Osteocyte (in vitro differentiated cells): ENCODE results near the gene BRAF. TPM values are rescaled to one million over a fixed set of nuclear protein-coding genes. Genes with fewer than 3 reads are reported as not detected.

Experiments
- DNase-seq: peaks from one replicate; pipeline ENCODE4 v3.0.0; 2021; ENCODE audit warnings: mixed read lengths; ENCODE audit not compliant: unreplicated experiment; ENCODE audit errors: extremely low spot score
- H3K27ac Mint-ChIP-seq: one replicate; pipeline ENCODE4 v1.8.0; 2021; ENCODE audit warnings: mild to moderate bottlenecking, mixed read lengths; ENCODE audit not compliant: unreplicated experiment
- H3K27me3 Mint-ChIP-seq: one replicate; pipeline ENCODE4 v1.8.0; 2021; ENCODE audit warnings: mixed read lengths; ENCODE audit not compliant: unreplicated experiment
- H3K36me3 Mint-ChIP-seq: one replicate; pipeline ENCODE4 v1.8.0; 2021; ENCODE audit warnings: mixed read lengths; ENCODE audit not compliant: unreplicated experiment
- H3K4me1 Mint-ChIP-seq: one replicate; pipeline ENCODE4 v1.8.0; 2021; ENCODE audit warnings: mixed read lengths; ENCODE audit not compliant: unreplicated experiment
- H3K4me3 Mint-ChIP-seq: one replicate; pipeline ENCODE4 v1.8.0; 2021; ENCODE audit warnings: mild to moderate bottlenecking, moderate library complexity, mixed read lengths; ENCODE audit not compliant: unreplicated experiment
- H3K9me3 Mint-ChIP-seq: one replicate; pipeline ENCODE4 v1.8.0; 2021; ENCODE audit warnings: mixed read lengths; ENCODE audit not compliant: unreplicated experiment
- CTCF ChIP-seq: fragments of 200-600 bp; sonication (generic); IDR thresholded peaks from 2 replicates; pipeline ENCODE4 v1.5.0; 2021; ENCODE audit warnings: antibody characterized with exemption, mild to moderate bottlenecking, moderate library complexity
- total RNA-seq: library from RNA; stranded (reverse); gene quantifications from 2 replicates; pipeline ENCODE4 v1.2.1, GENCODE V29; 2021

Gene BRAF
- total RNA-seq, 1 donor from 2014 or later = 25.8 TPM

GRCh38 chr7:140909476-140910161, 15.1 kb downstream of the BRAF start:
- no peak overlapping the region for H3K27ac Mint-ChIP-seq
- TF ChIP-seq CTCF = no peak
- H3K4me3 Mint-ChIP-seq = no peak overlapping the region
- H3K27me3 Mint-ChIP-seq = no peaks in the 10 kb centered on the region
- H3K9me3 Mint-ChIP-seq = no peaks in the 10 kb centered on the region
- no peak for DNase-seq
- peaks cover 4% of the 10 kb centered on the region for H3K4me1 Mint-ChIP-seq
- no peaks in the 10 kb centered on the region for H3K36me3 Mint-ChIP-seq

- Mint-ChIP-seq H3K27me3 (no peaks in the 10 kb centered on the region), H3K9me3 (peaks cover 9% of the 10 kb centered on the region), H3K4me3 (no peak overlapping the region), H3K36me3 (peaks cover 3% of the 10 kb centered on the region), H3K27ac (no peak overlapping the region), H3K4me1 (peaks cover 7% of the 10 kb centered on the region)
- DNase-seq = no peak
- no peak for TF ChIP-seq CTCF
These were observed 16.4 kb downstream of the BRAF start for GRCh38 chr7:140908361-140908760.

- Mint-ChIP-seq H3K4me1 (peaks cover 5% of the 10 kb centered on the region), H3K36me3 (peaks cover 10% of the 10 kb centered on the region), H3K4me3 (no peak overlapping the region), H3K27ac (no peak overlapping the region), H3K9me3 (peaks cover 12% of the 10 kb centered on the region), H3K27me3 (no peaks in the 10 kb centered on the region)
- TF ChIP-seq CTCF = no peak
- no peak for DNase-seq
These were observed 20.8 kb downstream of the BRAF start for GRCh38 chr7:140903741-140904480.

GRCh38 chr7:140902303-140902953, 22.3 kb downstream of the BRAF start:
- Mint-ChIP-seq H3K36me3 (peaks cover 10% of the 10 kb centered on the region), H3K4me3 (no peak overlapping the region), H3K27me3 (no peaks in the 10 kb centered on the region), H3K27ac (no peak overlapping the region), H3K4me1 (peaks cover 8% of the 10 kb centered on the region), H3K9me3 (peaks cover 12% of the 10 kb centered on the region)
- DNase-seq = no peak
- no peak for TF ChIP-seq CTCF

- H3K9me3 Mint-ChIP-seq = peaks cover 12% of the 10 kb centered on the region
- no peak overlapping the region for H3K4me3 Mint-ChIP-seq
- H3K27ac Mint-ChIP-seq = no peak overlapping the region
- no peaks in the 10 kb centered on the region for H3K27me3 Mint-ChIP-seq
- H3K4me1 Mint-ChIP-seq = peaks cover 8% of the 10 kb centered on the region
- no peak for DNase-seq
- no peak for TF ChIP-seq CTCF
- H3K36me3 Mint-ChIP-seq = peaks cover 10% of the 10 kb centered on the region
These were observed 22.8 kb downstream of the BRAF start for GRCh38 chr7:140901941-140902302.
